GM19467 (cell line): ENCODE results near the gene IGSF6.
"Not testable (repeated sequence)": the region's sequence is repeated elsewhere in the genome, so short reads cannot be mapped to it uniquely, and the experiment has no call there.

Experiments used
- ATAC-seq: cut with Tn5 transposase; IDR thresholded peaks from one replicate; pipeline ENCODE4 v1.9.1; 2021; ENCODE audit warnings: mild to moderate bottlenecking, moderate library complexity; ENCODE audit not compliant: unreplicated experiment

IGSF6 gene

GRCh38 chr16:21630866-21631265 is 21.5 kb downstream of the IGSF6 start:
- ATAC-seq = not testable (repeated sequence)

- ATAC-seq = not testable (repeated sequence)
Observed at GRCh38 chr16:21629616-21630539, 22.5 kb downstream of the IGSF6 start.

- ATAC-seq = no peak
Observed at GRCh38 chr16:21628772-21629171, 23.6 kb downstream of the IGSF6 start.

- no peak for ATAC-seq
Observed at GRCh38 chr16:21628121-21628726, 24.2 kb downstream of the IGSF6 start.

- ATAC-seq = no peak
Observed at GRCh38 chr16:21626659-21627277, 25.6 kb downstream of the IGSF6 start.

GRCh38 chr16:21625026-21625425 is 27.4 kb downstream of the IGSF6 start:
- no peak for ATAC-seq

- ATAC-seq = no peak
Observed at GRCh38 chr16:21622545-21622944, 29.9 kb downstream of the IGSF6 start.

GRCh38 chr16:21620592-21620991 is 31.8 kb downstream of the IGSF6 start:
- no peak for ATAC-seq

GRCh38 chr16:21619765-21620425 is 32.5 kb downstream of the IGSF6 start:
- ATAC-seq = no peak

- no peak for ATAC-seq
Observed at GRCh38 chr16:21618281-21618680, 34.1 kb downstream of the IGSF6 start.

GRCh38 chr16:21617607-21618006 is 34.8 kb downstream of the IGSF6 start:
- ATAC-seq = no peak

- ATAC-seq = no peak
Observed at GRCh38 chr16:21614896-21615295, 37.5 kb downstream of the IGSF6 start.

GRCh38 chr16:21613781-21614180 is 38.6 kb downstream of the IGSF6 start:
- ATAC-seq = no peak

GRCh38 chr16:21613361-21613760 is 39.0 kb downstream of the IGSF6 start:
- no peak for ATAC-seq

GRCh38 chr16:21611556-21612384 is 40.6 kb downstream of the IGSF6 start:
- ATAC-seq = no peak

GRCh38 chr16:21611198-21611555 is 41.2 kb downstream of the IGSF6 start:
- ATAC-seq = no peak

GRCh38 chr16:21610766-21611165 is 41.6 kb downstream of the IGSF6 start:
- no peak for ATAC-seq

- no peak for ATAC-seq
Observed at GRCh38 chr16:21610006-21610544, 42.3 kb downstream of the IGSF6 start.

GRCh38 chr16:21608639-21609328 is 43.6 kb downstream of the IGSF6 start:
- ATAC-seq = no peak

GRCh38 chr16:21605848-21606247 is 46.6 kb downstream of the IGSF6 start:
- not testable (repeated sequence) for ATAC-seq
